HUES48 (cell line): Measurements from ENCODE around the gene DTL.
A peak's percentile ranks its signal among the peaks of the same experiment; 100 is the strongest.

Source experiments
- H3K27ac ChIP-seq: one replicate; pipeline ENCODE4 v1.7.0; 2013; ENCODE audit warnings: low read depth, low read length, inconsistent platforms
- H3K27me3 ChIP-seq: 2 replicates; pipeline ENCODE4 v1.6.1; 2013; ENCODE audit warnings: mild to moderate bottlenecking, low read length; ENCODE audit not compliant: control insufficient read depth, insufficient read depth
- H3K36me3 ChIP-seq: 2 replicates; pipeline ENCODE4 v1.6.1; 2013; ENCODE audit warnings: low read length; ENCODE audit not compliant: control insufficient read depth, insufficient read depth
- H3K4me1 ChIP-seq: 2 replicates; pipeline ENCODE4 v1.6.1; 2013; ENCODE audit warnings: mild to moderate bottlenecking, low read length; ENCODE audit not compliant: control insufficient read depth, insufficient read depth
- H3K4me3 ChIP-seq: 2 replicates; pipeline ENCODE4 v1.5.1; 2013; ENCODE audit warnings: mild to moderate bottlenecking, low read depth, low read length
- H3K9ac ChIP-seq: 2 replicates; pipeline ENCODE4 v1.6.1; 2013; ENCODE audit warnings: mild to moderate bottlenecking, low read depth, low read length, moderate library complexity
- H3K9me3 ChIP-seq: 2 replicates; pipeline ENCODE4 v1.6.1; 2013; ENCODE audit warnings: low read length; ENCODE audit not compliant: control insufficient read depth, insufficient read depth

Gene DTL

DNA sequence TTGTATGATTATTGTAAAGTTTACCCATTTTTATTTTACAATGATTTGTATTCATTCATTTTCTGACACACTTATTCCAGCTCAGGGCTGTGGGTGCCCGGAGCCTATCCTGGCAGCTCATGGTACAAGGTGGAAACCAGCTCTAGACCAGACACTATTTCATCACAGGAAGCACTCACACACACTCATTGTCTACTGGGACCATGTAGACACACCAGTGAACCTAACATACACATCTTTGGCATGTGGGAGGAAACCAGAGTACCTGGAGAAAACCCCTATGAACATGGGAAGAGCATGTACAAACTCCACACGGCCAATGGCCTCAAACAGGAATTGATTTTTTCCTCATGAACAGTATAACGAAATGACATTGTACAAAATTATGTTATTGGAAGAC, 2.4 kb downstream of the DTL start:
- Histone ChIP-seq H3K4me1 (no peaks in the 10 kb centered on the region), H3K36me3 (peaks cover 26% of the 10 kb centered on the region), H3K27me3 (no peaks in the 10 kb centered on the region), H3K9me3 (no peaks in the 10 kb centered on the region), H3K9ac (no peak overlapping the region), H3K27ac (no peak overlapping the region), H3K4me3 (0 out of 2 replicates have a peak overlapping the region, but pooled peaks have one; percentile 21)

GRCh38 chr1:212039622-212040021, 4.1 kb downstream of the DTL start:
- Histone ChIP-seq H3K27me3 (no peaks in the 10 kb centered on the region), H3K4me1 (no peaks in the 10 kb centered on the region), H3K27ac (no peak overlapping the region), H3K9ac (no peak overlapping the region), H3K4me3 (no peak overlapping the region), H3K36me3 (peaks cover 41% of the 10 kb centered on the region), H3K9me3 (no peaks in the 10 kb centered on the region)

GRCh38 chr1:212040629-212041412, 5.3 kb downstream of the DTL start:
- no peak overlapping the region for H3K9ac ChIP-seq

GRCh38 chr1:212042436-212042835, 6.9 kb downstream of the DTL start:
- Histone ChIP-seq H3K27ac (no peak overlapping the region), H3K27me3 (no peaks in the 10 kb centered on the region), H3K4me3 (no peak overlapping the region), H3K9ac (no peak overlapping the region), H3K4me1 (no peaks in the 10 kb centered on the region), H3K36me3 (peaks cover 69% of the 10 kb centered on the region), H3K9me3 (no peaks in the 10 kb centered on the region)

More at GRCh38 chr1:212040629-212041412, 5.3 kb downstream of the DTL start:
- no peaks in the 10 kb centered on the region for H3K9me3 ChIP-seq
- H3K27ac ChIP-seq = no peak overlapping the region
- H3K36me3 ChIP-seq = peaks cover 53% of the 10 kb centered on the region
- no peaks in the 10 kb centered on the region for H3K27me3 ChIP-seq
- H3K4me1 ChIP-seq = no peaks in the 10 kb centered on the region
- H3K4me3 ChIP-seq = no peak overlapping the region

- Histone ChIP-seq H3K27me3 (no peaks in the 10 kb centered on the region), H3K9ac (no peak overlapping the region), H3K36me3 (peaks cover 78% of the 10 kb centered on the region), H3K9me3 (no peaks in the 10 kb centered on the region), H3K4me3 (no peak overlapping the region), H3K4me1 (no peaks in the 10 kb centered on the region), H3K27ac (no peak overlapping the region)
Measured at GRCh38 chr1:212044851-212045250, 9.3 kb downstream of the DTL start.

GRCh38 chr1:212045981-212046380, 10.4 kb downstream of the DTL start:
- H3K36me3 ChIP-seq = peaks cover 82% of the 10 kb centered on the region

DNA sequence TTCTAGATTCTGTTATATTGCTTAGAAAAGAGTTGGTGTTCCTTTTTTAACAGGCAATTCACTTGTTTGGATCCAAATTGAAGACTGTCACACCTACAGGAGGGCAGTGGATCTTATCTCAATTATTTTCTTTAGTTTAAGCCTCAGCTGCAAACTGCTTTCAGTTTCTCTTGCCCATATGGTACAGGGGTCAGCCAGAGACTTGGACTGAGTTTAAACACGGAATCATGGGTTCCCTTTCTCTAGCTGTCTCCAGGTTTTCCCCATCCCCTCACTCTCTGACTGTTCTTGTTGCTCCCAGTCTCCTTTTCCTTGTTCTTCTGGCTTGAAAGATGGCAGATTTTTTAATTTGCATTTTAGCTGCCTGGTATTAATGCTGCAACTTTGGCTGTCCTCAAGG, 18.4 kb downstream of the DTL start:
- Histone ChIP-seq H3K9ac (no peak overlapping the region), H3K27me3 (no peaks in the 10 kb centered on the region), H3K9me3 (no peaks in the 10 kb centered on the region), H3K4me1 (no peaks in the 10 kb centered on the region), H3K4me3 (no peak overlapping the region), H3K27ac (no peak overlapping the region), H3K36me3 (peaks cover 93% of the 10 kb centered on the region)

More at GRCh38 chr1:212045981-212046380, 10.4 kb downstream of the DTL start:
- Histone ChIP-seq H3K4me3 (no peak overlapping the region), H3K4me1 (no peaks in the 10 kb centered on the region), H3K27ac (no peak overlapping the region), H3K9me3 (no peaks in the 10 kb centered on the region), H3K9ac (no peak overlapping the region), H3K27me3 (no peaks in the 10 kb centered on the region)

DNA sequence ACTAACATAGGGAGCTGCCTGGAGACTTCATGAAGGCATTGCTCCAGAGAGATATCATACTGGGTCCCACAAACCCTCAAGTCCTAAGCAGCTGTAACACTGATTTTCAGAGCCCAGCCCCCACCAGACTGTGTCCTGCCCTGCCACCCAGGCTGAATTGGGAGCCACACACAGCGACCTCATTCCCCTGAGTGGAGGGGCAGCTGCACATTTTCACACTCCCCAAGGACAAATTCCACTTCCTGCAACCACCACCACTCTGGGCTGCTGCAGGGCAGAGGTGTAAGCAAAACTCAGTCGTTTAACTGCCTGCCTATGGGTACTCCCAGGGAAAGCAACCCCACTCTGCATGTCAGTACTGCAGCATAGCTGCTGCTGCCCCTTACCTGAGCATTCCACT, 19.8 kb downstream of the DTL start:
- no peak overlapping the region for H3K4me3 ChIP-seq
- H3K4me1 ChIP-seq = no peaks in the 10 kb centered on the region
- no peaks in the 10 kb centered on the region for H3K27me3 ChIP-seq
- peaks cover 84% of the 10 kb centered on the region for H3K36me3 ChIP-seq
- no peak overlapping the region for H3K9ac ChIP-seq
- no peak overlapping the region for H3K27ac ChIP-seq
- H3K9me3 ChIP-seq = no peaks in the 10 kb centered on the region

- H3K27me3 ChIP-seq = no peaks in the 10 kb centered on the region
- H3K27ac ChIP-seq = no peak overlapping the region
- no peak overlapping the region for H3K4me3 ChIP-seq
- peaks cover 85% of the 10 kb centered on the region for H3K36me3 ChIP-seq
- H3K9me3 ChIP-seq = no peaks in the 10 kb centered on the region
- H3K4me1 ChIP-seq = no peaks in the 10 kb centered on the region
- H3K9ac ChIP-seq = no peak overlapping the region
Measured at GRCh38 chr1:212060632-212061472, 25.3 kb downstream of the DTL start.

GRCh38 chr1:212062832-212063438, 27.4 kb downstream of the DTL start:
- no peak overlapping the region for H3K4me3 ChIP-seq
- no peaks in the 10 kb centered on the region for H3K9me3 ChIP-seq
- H3K27ac ChIP-seq = no peak overlapping the region
- H3K27me3 ChIP-seq = no peaks in the 10 kb centered on the region
- no peaks in the 10 kb centered on the region for H3K4me1 ChIP-seq
- peaks cover 85% of the 10 kb centered on the region for H3K36me3 ChIP-seq
- no peak overlapping the region for H3K9ac ChIP-seq

DNA sequence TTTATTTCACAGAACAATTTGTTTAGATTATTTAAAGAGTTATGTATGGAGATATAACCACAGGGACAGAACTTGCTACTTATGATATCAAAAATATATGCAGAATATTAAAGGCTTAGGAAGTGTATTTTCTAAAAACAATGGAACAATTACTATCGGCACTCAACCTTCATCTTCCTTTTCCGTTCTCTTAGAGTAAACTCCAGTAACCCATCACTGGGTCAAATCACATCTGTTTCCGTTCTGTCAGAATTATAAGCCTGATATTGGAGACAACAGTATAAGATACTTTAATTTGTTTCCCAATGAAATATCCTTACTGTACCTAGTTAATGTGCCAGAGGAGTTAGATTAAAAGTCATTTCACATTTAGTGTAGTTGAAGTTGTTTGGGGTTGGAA, 32.2 kb downstream of the DTL start:
- Histone ChIP-seq H3K9ac (no peak overlapping the region), H3K27me3 (no peaks in the 10 kb centered on the region), H3K27ac (no peak overlapping the region), H3K4me3 (no peak overlapping the region), H3K9me3 (no peaks in the 10 kb centered on the region), H3K4me1 (no peaks in the 10 kb centered on the region), H3K36me3 (peaks cover 93% of the 10 kb centered on the region)
